Right lobe of liver (tissue), 4 donors: ENCODE results near the gene SLC25A12.

Experiments used
- POLR2A ChIP-seq: fragments of 450-650 bp; IDR thresholded peaks from one replicate; pipeline ENCODE4 v1.6.1; 2017; ENCODE audit warnings: antibody characterized with exemption, mild to moderate bottlenecking
- TF ChIP-seq, protein P1 (sequence below), 4 donors: fragments of 200-600 bp in 3 of 4; fragments of 450-650 bp in 1 of 4; IDR thresholded peaks; one replicate each; pipeline versions ENCODE4 v1.5.1 to v1.8.0; 2016 to 2022; ENCODE audit warnings: antibody characterized with exemption in 4 of 4, mild to moderate bottlenecking in 2 of 4
- donor health status: DM: no; HTN: no; CAD: no.
- donor health status: DM: no; HTN: no; CAD: no.
- donor health status: DM: no; HTN: yes; CAD: no.

- TF ChIP-seq, protein P1, sequence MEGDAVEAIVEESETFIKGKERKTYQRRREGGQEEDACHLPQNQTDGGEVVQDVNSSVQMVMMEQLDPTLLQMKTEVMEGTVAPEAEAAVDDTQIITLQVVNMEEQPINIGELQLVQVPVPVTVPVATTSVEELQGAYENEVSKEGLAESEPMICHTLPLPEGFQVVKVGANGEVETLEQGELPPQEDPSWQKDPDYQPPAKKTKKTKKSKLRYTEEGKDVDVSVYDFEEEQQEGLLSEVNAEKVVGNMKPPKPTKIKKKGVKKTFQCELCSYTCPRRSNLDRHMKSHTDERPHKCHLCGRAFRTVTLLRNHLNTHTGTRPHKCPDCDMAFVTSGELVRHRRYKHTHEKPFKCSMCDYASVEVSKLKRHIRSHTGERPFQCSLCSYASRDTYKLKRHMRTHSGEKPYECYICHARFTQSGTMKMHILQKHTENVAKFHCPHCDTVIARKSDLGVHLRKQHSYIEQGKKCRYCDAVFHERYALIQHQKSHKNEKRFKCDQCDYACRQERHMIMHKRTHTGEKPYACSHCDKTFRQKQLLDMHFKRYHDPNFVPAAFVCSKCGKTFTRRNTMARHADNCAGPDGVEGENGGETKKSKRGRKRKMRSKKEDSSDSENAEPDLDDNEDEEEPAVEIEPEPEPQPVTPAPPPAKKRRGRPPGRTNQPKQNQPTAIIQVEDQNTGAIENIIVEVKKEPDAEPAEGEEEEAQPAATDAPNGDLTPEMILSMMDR (IDR thresholded peaks at IDR 0.05): no peak
- TF ChIP-seq POLR2A: no peak
Measured at GRCh38 chr2:171803757-171804156, 90.3 kb downstream of the SLC25A12 start.
